LNCAP (cell line): Measurements from ENCODE around the gene NIFK.

Experiments used
- CTCF ChIP-seq: fragments of 450-650 bp; IDR thresholded peaks from 2 replicates; pipeline ENCODE4 v1.5.1; 2017; ENCODE audit warnings: mild to moderate bottlenecking

Gene NIFK

GRCh38 chr2:121736462-121737336 is at the start of gene NIFK:
TSS of gene NIFK (minus strand) at chr2:121736875. CDS start at chr2:121736850, 25 bp downstream.
- no peak for TF ChIP-seq CTCF

GRCh38 chr2:121783180-121783579 is 46.5 kb upstream of the NIFK start:
- TF ChIP-seq CTCF: no peak

- no peak for TF ChIP-seq CTCF
These were observed 42.2 kb upstream of the NIFK start for GRCh38 chr2:121778741-121779487.

- TF ChIP-seq CTCF: no peak
These were observed 41.0 kb upstream of the NIFK start for GRCh38 chr2:121777699-121778058.

- no peak for TF ChIP-seq CTCF
These were observed 40.4 kb upstream of the NIFK start for GRCh38 chr2:121776885-121777698.

- no peak for TF ChIP-seq CTCF
These were observed 39.7 kb upstream of the NIFK start for GRCh38 chr2:121776361-121776760.

- TF ChIP-seq CTCF: no peak
These were observed 37.6 kb upstream of the NIFK start for GRCh38 chr2:121774235-121774634.
